ENCODE measurements around the gene PLEKHB1. TPM values are rescaled to one million over a fixed set of nuclear protein-coding genes. Genes with fewer than 3 reads are reported as not detected.

PLEKHB1 gene
- 0.44 to 1.3 TPM (median 1.2 TPM) in 5 replicates for total RNA-seq (2022; extraction: Qiagen RNA extraction)

GRCh38 chr11:73645972-73646631 is at the start of gene PLEKHB1:
Gene PLEKHB1, plus strand, starts transcription at chr11:73646581. Its CDS starts 28 bp downstream, at chr11:73646609.

GRCh38 chr11:73597956-73598718 is 48.2 kb upstream of the PLEKHB1 start, which contains the start of gene FAM168A:
Gene FAM168A, minus strand, starts transcription at chr11:73598112. Its CDS starts 129,638 bp downstream, at chr11:73468474.

Other genes with a start within 250 kb of the PLEKHB1 start
- gene FAM168A, start 48.5 kb upstream of the PLEKHB1 start, total RNA-seq (2022; extraction: Qiagen RNA extraction), result 10.4 to 16.1 TPM (median 14.3 TPM) in 5 replicates
- gene RAB6A, start 114.5 kb downstream of the PLEKHB1 start, total RNA-seq (2022; extraction: Qiagen RNA extraction), result 50.9 to 73.7 TPM (median 63.8 TPM) in 5 replicates
- gene MRPL48, start 141.3 kb downstream of the PLEKHB1 start, total RNA-seq (2022; extraction: Qiagen RNA extraction), result 46.9 to 58.6 TPM (median 48.8 TPM) in 5 replicates
- 117 to 137 TPM (median 128 TPM) in 5 replicates for gene COA4, start 230.3 kb downstream of the PLEKHB1 start, total RNA-seq (2022; extraction: Qiagen RNA extraction)
- 11.7 to 12.5 TPM (median 11.9 TPM) in 5 replicates for gene PAAF1, start 230.4 kb downstream of the PLEKHB1 start, total RNA-seq (2022; extraction: Qiagen RNA extraction)

Data from A549 treated with Hydrocortisone at 1 μM for 4 hours (cell line).